NCI-H2107 treated with DMSO at 0.1 percent for 48 hours (cell line): Measurements from ENCODE around the gene CREB3L2.
"Not testable (repeated sequence)": the region's sequence is repeated elsewhere in the genome, so short reads cannot be mapped to it uniquely, and the experiment has no call there.

Source experiments
- DNase-seq: peaks from one replicate; lab custom pipeline; 2025; ENCODE audit not compliant: unreplicated experiment; lab: John Stamatoyannopoulos, UW

CREB3L2 gene

GRCh38 chr7:138014201-138014600, 12.3 kb upstream of the CREB3L2 start:
- DNase-seq = not testable (repeated sequence)

- no peak for DNase-seq
Measured at GRCh38 chr7:138009350-138009653, 7.4 kb upstream of the CREB3L2 start.

GRCh38 chr7:138008588-138009349, 6.9 kb upstream of the CREB3L2 start:
- peak; percentile 72 for DNase-seq

- no peak for DNase-seq
Measured at GRCh38 chr7:138008019-138008587, 6.2 kb upstream of the CREB3L2 start.

GRCh38 chr7:138006106-138006505, 4.2 kb upstream of the CREB3L2 start:
- DNase-seq = no peak

GRCh38 chr7:138004936-138005335, 3.0 kb upstream of the CREB3L2 start:
- DNase-seq = no peak

- no peak for DNase-seq
Measured at GRCh38 chr7:138004046-138004445, 2.2 kb upstream of the CREB3L2 start.

GRCh38 chr7:138002828-138003189, 923 bp upstream of the CREB3L2 start:
- no peak for DNase-seq

- peak; percentile 99 for DNase-seq
Measured at GRCh38 chr7:138002096-138002827, 376 bp upstream of the CREB3L2 start.

- DNase-seq = peak; percentile 45
Measured at GRCh38 chr7:138000081-138000701, 1.7 kb downstream of the CREB3L2 start.

GRCh38 chr7:137999496-138000080, 2.3 kb downstream of the CREB3L2 start:
- DNase-seq = no peak

GRCh38 chr7:137998250-137998649, 3.6 kb downstream of the CREB3L2 start:
- no peak for DNase-seq

- no peak for DNase-seq
Measured at GRCh38 chr7:137996871-137997270, 5.0 kb downstream of the CREB3L2 start.

GRCh38 chr7:137996386-137996851, 5.5 kb downstream of the CREB3L2 start:
- no peak for DNase-seq

GRCh38 chr7:137994216-137994615, 7.7 kb downstream of the CREB3L2 start:
- no peak for DNase-seq

- no peak for DNase-seq
Measured at GRCh38 chr7:137993395-137993743, 8.5 kb downstream of the CREB3L2 start.

- peak; percentile 47 for DNase-seq
Measured at GRCh38 chr7:137992550-137993394, 9.1 kb downstream of the CREB3L2 start.

GRCh38 chr7:137992104-137992549, 9.8 kb downstream of the CREB3L2 start:
- DNase-seq = no peak

- DNase-seq = no peak
Measured at GRCh38 chr7:137990251-137990941, 11.5 kb downstream of the CREB3L2 start.

- no peak for DNase-seq
Measured at GRCh38 chr7:137989590-137989989, 12.3 kb downstream of the CREB3L2 start.
